ENCODE measurements around the gene HDAC1. TPM values are rescaled to one million over a fixed set of nuclear protein-coding genes. Genes with fewer than 3 reads are reported as not detected.

HDAC1 gene
- total and polyA plus RNA-seq, 2 of the 13 experiments (the other 11 are each of a cell fraction or from before 2014, with no cell fraction given), result 93.5 to 189 TPM

GRCh38 chr1:32351399-32352238, 59.7 kb downstream of the HDAC1 start (continued):
- TF ChIP-seq, protein P1, sequence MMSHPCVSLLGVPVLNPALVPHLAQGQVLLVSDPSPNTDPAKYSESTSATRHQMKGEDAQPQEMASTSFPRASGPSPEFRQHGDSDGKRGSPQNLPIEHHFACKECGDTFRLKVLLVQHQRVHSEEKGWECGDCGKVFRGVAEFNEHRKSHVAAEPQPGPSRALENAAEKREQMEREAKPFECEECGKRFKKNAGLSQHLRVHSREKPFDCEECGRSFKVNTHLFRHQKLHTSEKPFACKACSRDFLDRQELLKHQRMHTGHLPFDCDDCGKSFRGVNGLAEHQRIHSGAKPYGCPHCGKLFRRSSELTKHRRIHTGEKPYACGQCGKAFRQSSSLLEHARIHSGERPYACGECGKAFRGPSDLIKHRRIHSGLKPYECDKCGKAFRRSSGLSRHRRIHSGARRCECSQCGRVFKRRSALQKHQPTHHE (CRISPR knock-in tag; IDR thresholded peaks at IDR 0.05; ENCODE audit: borderline replicate concordance), result no peak
- TF ChIP-seq ZSCAN9 (CRISPR knock-in tag; IDR thresholded peaks at IDR 0.05; ENCODE audit: borderline replicate concordance) (no peak), HOXA3 (CRISPR knock-in tag; IDR thresholded peaks at IDR 0.05) (peak; percentile 26; the same call in 1 of the 2 replicates), ZNF318 (CRISPR knock-in tag; IDR thresholded peaks at IDR 0.05) (no peak), ZNF138 (CRISPR knock-in tag; IDR thresholded peaks at IDR 0.05; ENCODE audit: low read depth) (no peak), ZNF784 (CRISPR knock-in tag; IDR thresholded peaks at IDR 0.05; ENCODE audit: borderline replicate concordance) (no peak; the same call in 1 of the 2 replicates), ZSCAN29 (CRISPR knock-in tag; conservative IDR thresholded peaks at IDR 0.05) (no peak), ZNF558 (CRISPR knock-in tag; IDR thresholded peaks at IDR 0.05; ENCODE audit: borderline replicate concordance) (no peak), ZNF567 (CRISPR knock-in tag; IDR thresholded peaks at IDR 0.05; ENCODE audit: borderline replicate concordance) (no peak), ZNF207 (IDR thresholded peaks at IDR 0.05; ENCODE audit: borderline replicate concordance) (no peak), CEBPG (CRISPR knock-in tag; IDR thresholded peaks at IDR 0.05) (no peak), ZBTB20 (CRISPR knock-in tag; IDR thresholded peaks at IDR 0.05; ENCODE audit: borderline replicate concordance, low read depth) (no peak; the same call in 1 of the 2 replicates), ZNF792 (CRISPR knock-in tag; IDR thresholded peaks at IDR 0.05) (no peak), NKX3-1 (CRISPR knock-in tag; IDR thresholded peaks at IDR 0.05) (no peak), DMAP1 (CRISPR knock-in tag; IDR thresholded peaks at IDR 0.05) (peak; percentile 37; the same call in 1 of the 2 replicates), ZFP36L1 (CRISPR knock-in tag; IDR thresholded peaks at IDR 0.05) (no peak), GFI1 (CRISPR knock-in tag; IDR thresholded peaks at IDR 0.05; ENCODE audit: borderline replicate concordance) (no peak)
- TF ChIP-seq, protein P2, sequence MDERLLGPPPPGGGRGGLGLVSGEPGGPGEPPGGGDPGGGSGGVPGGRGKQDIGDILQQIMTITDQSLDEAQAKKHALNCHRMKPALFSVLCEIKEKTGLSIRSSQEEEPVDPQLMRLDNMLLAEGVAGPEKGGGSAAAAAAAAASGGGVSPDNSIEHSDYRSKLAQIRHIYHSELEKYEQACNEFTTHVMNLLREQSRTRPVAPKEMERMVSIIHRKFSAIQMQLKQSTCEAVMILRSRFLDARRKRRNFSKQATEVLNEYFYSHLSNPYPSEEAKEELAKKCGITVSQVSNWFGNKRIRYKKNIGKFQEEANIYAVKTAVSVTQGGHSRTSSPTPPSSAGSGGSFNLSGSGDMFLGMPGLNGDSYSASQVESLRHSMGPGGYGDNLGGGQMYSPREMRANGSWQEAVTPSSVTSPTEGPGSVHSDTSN (CRISPR knock-in tag; IDR thresholded peaks at IDR 0.05), result no peak

All from HepG2 (cell line).